ENCODE results near the gene AMMECR1. TPM values are rescaled to one million over a fixed set of nuclear protein-coding genes. Genes with fewer than 3 reads are reported as not detected.
A peak's percentile ranks its signal among the peaks of the same experiment; 100 is the strongest.

The AMMECR1 gene
- total RNA-seq, 4 donors from 2014 or later, result 1.7 to 2.5 (median 1.9) TPM

DNA sequence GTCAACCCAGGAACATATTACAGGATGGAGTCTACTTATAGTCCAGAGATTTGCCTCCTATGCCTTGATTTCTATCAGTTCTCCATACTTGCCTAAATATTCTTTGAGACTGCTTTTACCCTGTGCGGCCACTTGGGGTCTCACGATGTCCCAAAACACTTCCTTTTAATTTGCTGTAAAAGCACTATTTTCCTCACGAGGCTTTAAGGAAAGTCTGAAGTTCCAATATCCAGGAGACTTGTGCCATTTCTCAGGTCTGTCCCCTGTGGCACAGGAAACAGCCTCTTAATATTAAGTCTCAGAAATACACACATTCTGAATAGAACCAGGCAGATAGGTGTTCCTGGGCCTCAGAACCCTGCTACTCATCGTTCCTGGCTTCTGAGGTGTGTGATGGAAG is 172.0 kb downstream of the AMMECR1 start:
- intact Hi-C loops (cut with DNase I), result loop anchor here (10.0 kb wide), 1 partner anchor 231 kb away; no protein-coding TSS in a partner anchor
- Histone ChIP-seq H3K9me3 (no peaks in the 10 kb centered on the region), H3K4me3 (no peak overlapping the region), H3K36me3 (no peaks in the 10 kb centered on the region), H3K27me3 (no peaks in the 10 kb centered on the region), H3K27ac (replicated peaks in 1 of 4) (no peak overlapping the region), H3K4me1 (peaks cover 7 to 16% (median 11%) of the 10 kb centered on the region in 4 donors)
- no peak for TF ChIP-seq POLR2A (IDR thresholded peaks at IDR 0.05; ENCODE audit: low read depth)
- TF ChIP-seq, protein P1, sequence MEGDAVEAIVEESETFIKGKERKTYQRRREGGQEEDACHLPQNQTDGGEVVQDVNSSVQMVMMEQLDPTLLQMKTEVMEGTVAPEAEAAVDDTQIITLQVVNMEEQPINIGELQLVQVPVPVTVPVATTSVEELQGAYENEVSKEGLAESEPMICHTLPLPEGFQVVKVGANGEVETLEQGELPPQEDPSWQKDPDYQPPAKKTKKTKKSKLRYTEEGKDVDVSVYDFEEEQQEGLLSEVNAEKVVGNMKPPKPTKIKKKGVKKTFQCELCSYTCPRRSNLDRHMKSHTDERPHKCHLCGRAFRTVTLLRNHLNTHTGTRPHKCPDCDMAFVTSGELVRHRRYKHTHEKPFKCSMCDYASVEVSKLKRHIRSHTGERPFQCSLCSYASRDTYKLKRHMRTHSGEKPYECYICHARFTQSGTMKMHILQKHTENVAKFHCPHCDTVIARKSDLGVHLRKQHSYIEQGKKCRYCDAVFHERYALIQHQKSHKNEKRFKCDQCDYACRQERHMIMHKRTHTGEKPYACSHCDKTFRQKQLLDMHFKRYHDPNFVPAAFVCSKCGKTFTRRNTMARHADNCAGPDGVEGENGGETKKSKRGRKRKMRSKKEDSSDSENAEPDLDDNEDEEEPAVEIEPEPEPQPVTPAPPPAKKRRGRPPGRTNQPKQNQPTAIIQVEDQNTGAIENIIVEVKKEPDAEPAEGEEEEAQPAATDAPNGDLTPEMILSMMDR (IDR thresholded peaks at IDR 0.05), result peak; percentile 46 to 58 (median 51)
- TF ChIP-seq POLR2AphosphoS5 (IDR thresholded peaks at IDR 0.05), result no peak
- TF ChIP-seq EP300 (IDR thresholded peaks at IDR 0.05), result no peak
- no peak for DNase-seq (ENCODE audit: extremely low spot score)
- 31% methylated on average over 4 of the region's 4 CpGs for WGBS

- Histone ChIP-seq H3K4me3 (no peak overlapping the region), H3K4me1 (peaks cover 7 to 16% (median 11%) of the 10 kb centered on the region in 4 donors), H3K27ac (replicated peaks in 1 of 4) (no peak overlapping the region), H3K27me3 (no peaks in the 10 kb centered on the region), H3K36me3 (no peaks in the 10 kb centered on the region), H3K9me3 (no peaks in the 10 kb centered on the region)
- no peak for DNase-seq (ENCODE audit: extremely low spot score)
- TF ChIP-seq, protein P1 (IDR thresholded peaks at IDR 0.05), result no peak
- TF ChIP-seq POLR2A (IDR thresholded peaks at IDR 0.05; ENCODE audit: low read depth), result no peak
- no peak for TF ChIP-seq EP300 (IDR thresholded peaks at IDR 0.05)
- TF ChIP-seq POLR2AphosphoS5 (IDR thresholded peaks at IDR 0.05), result no peak
- intact Hi-C loops (cut with DNase I), result loop anchor here (10.0 kb wide), 1 partner anchor 231 kb away; no protein-coding TSS in a partner anchor
These were observed 172.6 kb downstream of the AMMECR1 start for GRCh38 chrX:110145311-110145710.

Small RNA genes lying within 50 kb of the gene (small RNA-seq; reads per million reads assigned to genes)
- gene GNG5P2 (0 reads per million in 3 donors), gene SNORD96B (0.34 to 1.2 (median 0.37) reads per million in 3 donors)

Other genes starting within 250 kb of the AMMECR1 start
- under 1 TPM in 3 of 4 donors, not detected in 1; 0.06 to 0.17 (median 0.06) TPM for gene RTL9, start 40.8 kb upstream of the AMMECR1 start, total RNA-seq